Inflammatory macrophage (primary cell): ENCODE results near the gene CCDC81.
"Not testable (repeated sequence)": the region's sequence is repeated elsewhere in the genome, so short reads cannot be mapped to it uniquely, and the experiment has no call there.

ENCODE experiments used
- DNase-seq, 2 donors: peaks; one replicate each; pipeline ENCODE4 v3.0.0-alpha.2; 2020 to 2022
- total RNA-seq, 18 experiments: gene quantifications; one replicate each; lab custom pipeline; 2026; ENCODE audit warnings: mixed read lengths in 6 of 18, inconsistent platforms in 2 of 18; lab: John Stamatoyannopoulos, UW

Gene CCDC81
- total RNA-seq, result 0 to 0.59 (median 0.15) reads per million in 18 experiments

GRCh38 chr11:86374586-86374985 lies at the start of gene CCDC81:
TSS of gene CCDC81 (plus strand) at chr11:86374887. CDS start at chr11:86375164, 277 bp downstream.
- no peak for DNase-seq

- no peak for DNase-seq
Observed at GRCh38 chr11:86335131-86335767, 39.4 kb upstream of the CCDC81 start.

- DNase-seq, result no peak
Observed at GRCh38 chr11:86337227-86337626, 37.5 kb upstream of the CCDC81 start.

DNA sequence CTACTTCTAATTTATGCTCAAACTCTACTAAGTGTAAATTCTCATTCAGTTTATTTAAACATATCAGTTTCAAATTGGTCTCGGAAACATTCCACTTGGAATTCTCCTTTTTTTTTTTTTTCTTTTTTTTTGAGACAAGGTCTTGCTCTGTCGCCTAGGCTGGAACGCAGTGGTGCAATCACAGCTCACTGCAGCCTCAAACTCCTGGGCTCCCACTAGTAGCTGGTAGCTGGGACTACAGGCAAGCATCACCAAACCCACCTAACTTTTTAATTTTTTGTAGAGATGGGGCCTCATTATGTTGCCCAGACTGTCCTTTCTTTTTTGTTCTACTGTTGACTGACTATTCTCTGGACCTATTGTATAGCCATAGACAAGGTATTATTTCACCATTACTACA lies 33.3 kb upstream of the CCDC81 start:
- no peak for DNase-seq

DNA sequence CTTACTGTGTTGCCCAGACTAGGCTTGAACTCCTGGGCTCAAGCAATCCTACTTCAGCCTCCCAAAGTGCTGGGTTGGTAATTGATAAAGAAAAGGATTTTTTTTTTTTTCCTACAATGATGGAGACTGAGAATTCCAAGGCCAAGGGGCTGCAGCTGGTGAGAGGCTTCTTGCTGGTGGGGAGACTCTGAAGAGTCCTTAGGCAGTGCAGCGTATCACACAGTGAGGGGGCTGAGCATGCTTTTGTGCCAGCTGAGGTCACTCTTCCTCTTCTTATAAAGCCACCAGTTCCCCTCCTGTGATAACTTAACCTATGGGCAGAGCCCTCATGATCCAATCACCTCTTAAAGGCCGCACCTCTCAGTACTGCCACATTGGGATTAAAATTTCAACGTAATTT lies 28.2 kb upstream of the CCDC81 start:
- peak in 1 of 2 donors; percentile 29 for DNase-seq

DNA sequence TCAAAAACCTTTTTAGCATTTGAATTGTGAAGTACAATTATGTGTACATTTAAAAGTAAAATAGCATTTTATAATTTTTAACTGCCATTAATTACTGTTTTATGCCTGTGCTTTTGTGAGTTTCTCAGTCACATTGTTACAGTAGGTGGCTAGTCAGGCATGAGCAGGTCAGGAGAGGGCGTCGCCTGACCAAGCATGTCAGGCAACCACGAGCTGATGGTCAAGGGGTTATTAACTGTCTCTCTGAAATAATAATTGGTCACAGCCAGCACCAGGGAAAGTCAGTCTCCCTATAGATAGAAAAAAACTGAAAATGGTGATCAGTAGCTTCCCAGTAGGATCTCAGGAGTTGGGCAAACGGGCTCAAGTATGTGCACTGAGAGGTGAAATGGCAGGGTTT lies 19.4 kb upstream of the CCDC81 start:
- DNase-seq, result no peak

- not testable (repeated sequence) for DNase-seq
Observed at GRCh38 chr11:86357412-86357811, 17.3 kb upstream of the CCDC81 start.

GRCh38 chr11:86358720-86359119 lies 16.0 kb upstream of the CCDC81 start:
- no peak for DNase-seq

- no peak for DNase-seq
Observed at GRCh38 chr11:86360775-86361395, 13.8 kb upstream of the CCDC81 start.

- no peak for DNase-seq
Observed at GRCh38 chr11:86363424-86363823, 11.3 kb upstream of the CCDC81 start.

DNA sequence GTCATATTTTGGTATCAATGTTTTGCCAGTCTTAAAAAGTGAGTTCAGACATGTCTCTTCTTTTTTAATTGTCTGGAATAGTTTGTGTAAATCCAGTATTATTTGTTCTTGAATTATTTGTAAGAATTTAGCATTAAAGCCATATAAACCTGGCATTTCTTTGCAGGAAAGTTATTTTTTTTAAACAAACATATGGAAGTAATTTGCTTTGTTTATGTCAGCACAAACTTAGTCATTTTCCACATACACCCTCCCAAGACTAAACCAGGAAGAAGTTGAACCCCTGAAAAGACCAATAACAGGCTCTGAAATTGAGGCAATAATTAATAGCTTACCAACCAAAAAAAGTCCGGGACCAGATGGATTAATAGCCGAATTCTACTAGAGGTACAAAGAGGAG lies 9.1 kb upstream of the CCDC81 start:
- no peak for DNase-seq

DNA sequence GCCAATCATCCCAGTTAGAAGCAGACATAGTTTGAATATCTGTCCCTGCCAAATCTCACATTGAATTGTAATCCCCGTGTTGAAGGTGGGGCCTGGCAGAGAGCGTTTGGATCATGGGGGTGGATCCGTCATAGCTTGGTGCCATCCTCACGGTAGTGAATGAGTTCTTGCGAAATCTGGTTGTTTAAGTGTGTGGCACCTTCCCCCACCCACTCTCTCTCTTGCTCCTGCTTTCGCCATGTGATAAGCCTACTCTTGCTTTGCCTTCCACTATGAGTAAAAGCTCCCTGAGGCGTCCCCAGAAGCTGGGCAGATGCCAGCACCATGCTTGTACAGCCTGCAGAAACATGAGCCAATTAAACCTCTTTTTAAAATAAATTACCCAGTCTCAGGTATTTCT lies 5.0 kb upstream of the CCDC81 start:
- DNase-seq, result no peak

- no peak for DNase-seq
Observed at GRCh38 chr11:86370171-86370570, 4.5 kb upstream of the CCDC81 start.

GRCh38 chr11:86370922-86371594 lies 3.6 kb upstream of the CCDC81 start:
- DNase-seq, result peak; percentile 13 to 20

GRCh38 chr11:86372041-86372440 lies 2.6 kb upstream of the CCDC81 start:
- DNase-seq, result no peak

DNA sequence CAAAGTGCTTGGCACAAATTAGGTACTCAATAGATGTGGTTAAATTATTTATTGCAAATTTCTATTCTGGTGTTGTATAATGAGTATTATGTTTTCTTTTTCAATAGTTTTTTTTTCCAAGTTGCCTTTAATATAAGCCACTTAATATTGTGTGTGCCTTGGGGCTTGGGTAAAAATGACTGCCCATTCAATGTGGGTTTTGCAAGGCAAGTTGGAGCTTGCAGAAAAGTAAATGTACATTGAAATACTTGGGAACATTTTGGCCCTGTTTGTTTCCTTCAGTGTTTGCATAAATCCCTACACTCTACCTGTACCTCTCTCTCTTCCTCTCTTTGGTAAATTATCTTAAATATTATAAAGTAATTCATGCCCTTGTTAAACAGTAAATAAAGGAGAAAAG lies 2.1 kb upstream of the CCDC81 start:
- no peak for DNase-seq

DNA sequence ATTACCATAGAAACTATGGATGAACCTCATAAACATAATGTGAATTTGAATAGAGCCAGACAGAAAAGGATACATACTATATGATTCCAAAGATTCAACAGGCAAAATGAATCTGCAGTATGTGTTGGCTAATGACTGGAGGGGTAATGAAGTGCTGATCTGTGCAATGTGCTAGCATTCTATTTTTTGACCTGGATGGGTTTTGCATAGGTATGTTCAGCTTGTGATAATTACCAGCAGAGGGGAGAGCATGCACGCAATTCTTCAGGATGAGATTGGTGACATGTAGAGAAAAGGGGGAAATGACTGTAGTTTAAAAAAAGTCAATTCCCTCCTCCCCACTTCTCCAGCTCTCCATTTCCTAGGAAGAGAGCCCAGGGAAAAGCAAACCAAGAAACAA lies 618 bp upstream of the CCDC81 start:
- no peak for DNase-seq

GRCh38 chr11:86377972-86378371 lies 3.3 kb downstream of the CCDC81 start:
- DNase-seq, result no peak

DNA sequence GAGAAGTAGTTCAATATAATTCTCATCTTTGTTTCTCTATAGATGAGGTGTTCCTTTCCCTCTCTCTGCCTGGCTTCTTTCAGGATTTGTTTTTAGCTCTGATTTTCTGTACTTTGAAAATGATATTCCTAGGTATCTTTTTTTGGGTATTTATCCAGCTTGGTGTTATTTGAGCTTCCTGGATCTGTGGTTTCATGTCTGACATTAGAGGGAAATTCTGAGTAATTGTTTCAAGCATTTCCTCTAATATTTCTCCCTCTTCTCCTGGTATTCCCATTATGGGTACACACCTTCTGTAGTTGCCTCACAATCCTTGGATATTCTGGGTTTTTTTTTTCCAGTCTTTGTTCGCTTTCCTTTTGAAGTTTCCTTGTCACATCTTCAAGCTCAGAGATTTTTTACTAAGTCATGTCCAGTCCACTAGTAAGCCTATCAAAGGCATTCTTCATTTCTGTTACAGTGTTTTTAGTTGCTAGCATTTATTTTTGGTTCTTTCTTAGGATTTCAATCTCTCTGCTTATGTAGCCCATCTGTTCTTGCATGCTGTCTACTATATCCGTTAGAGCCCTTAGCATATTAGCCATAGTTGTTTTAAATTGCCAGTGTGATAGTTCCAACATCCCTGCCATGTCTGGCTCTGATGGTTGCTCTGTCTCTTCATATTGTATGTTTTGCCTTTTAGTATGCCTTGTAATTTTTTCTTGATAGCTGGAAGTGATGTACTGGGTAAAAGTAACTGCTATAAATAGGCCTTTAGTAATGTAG lies 5.8 kb downstream of the CCDC81 start:
- DNase-seq, result no peak

GRCh38 chr11:86383041-86383955 lies 8.6 kb downstream of the CCDC81 start:
- no peak for DNase-seq

DNA sequence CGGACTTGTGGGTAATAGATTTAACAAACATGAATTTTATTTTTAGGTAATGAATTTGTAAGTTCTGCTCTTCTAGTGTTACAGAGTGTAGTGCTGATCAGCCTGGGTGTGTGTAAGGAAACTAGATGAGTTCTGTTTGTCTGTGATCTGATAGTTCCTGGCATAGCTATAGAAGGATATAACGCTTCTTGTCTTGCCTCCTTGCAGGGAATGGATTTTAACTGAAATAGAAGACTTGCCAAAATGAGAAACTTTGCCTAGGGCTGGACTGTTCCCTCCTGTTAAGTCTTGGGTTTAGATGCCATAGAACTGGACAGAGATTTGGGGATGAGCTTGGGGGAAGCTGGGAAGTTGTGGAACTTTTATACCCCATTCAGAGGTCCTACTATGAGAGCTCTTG lies 11.6 kb downstream of the CCDC81 start:
- DNase-seq, result no peak

GRCh38 chr11:86386746-86387145 lies 12.1 kb downstream of the CCDC81 start:
- no peak for DNase-seq
